Suppressor macrophage treated with lipopolysaccharide for 4 hours (primary cell): Measurements from ENCODE around the gene SERPINA3.
"Not testable (repeated sequence)": the region's sequence is repeated elsewhere in the genome, so short reads cannot be mapped to it uniquely, and the experiment has no call there.

Experiments used
- DNase-seq: peaks from one replicate; pipeline ENCODE4 v3.0.0-alpha.2; 2020

SERPINA3 gene

DNA sequence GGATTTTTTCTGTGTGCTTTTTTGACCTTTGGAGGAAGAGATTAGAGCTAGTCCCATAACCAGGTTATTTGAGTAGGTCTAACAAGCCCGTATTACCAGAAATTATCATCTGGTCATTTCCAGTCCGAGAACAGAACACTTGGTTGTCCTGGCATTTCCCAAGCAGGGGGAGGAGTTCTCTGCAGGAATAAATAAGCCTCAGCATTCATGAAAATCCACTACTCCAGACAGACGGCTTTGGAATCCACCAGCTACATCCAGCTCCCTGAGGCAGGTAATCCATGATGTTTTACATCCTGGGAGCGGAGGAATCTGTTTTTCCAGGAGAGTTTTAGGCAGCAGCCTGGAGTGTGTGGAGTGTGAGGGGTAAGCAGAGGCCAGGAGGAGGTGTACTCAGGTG, at the start of gene SERPINA3:
Gene SERPINA3 (plus strand): TSS at position 218 of the 400 bp plus-strand sequence. CDS start 2,051 bp downstream, outside the sequence.
- DNase-seq = no peak

DNA sequence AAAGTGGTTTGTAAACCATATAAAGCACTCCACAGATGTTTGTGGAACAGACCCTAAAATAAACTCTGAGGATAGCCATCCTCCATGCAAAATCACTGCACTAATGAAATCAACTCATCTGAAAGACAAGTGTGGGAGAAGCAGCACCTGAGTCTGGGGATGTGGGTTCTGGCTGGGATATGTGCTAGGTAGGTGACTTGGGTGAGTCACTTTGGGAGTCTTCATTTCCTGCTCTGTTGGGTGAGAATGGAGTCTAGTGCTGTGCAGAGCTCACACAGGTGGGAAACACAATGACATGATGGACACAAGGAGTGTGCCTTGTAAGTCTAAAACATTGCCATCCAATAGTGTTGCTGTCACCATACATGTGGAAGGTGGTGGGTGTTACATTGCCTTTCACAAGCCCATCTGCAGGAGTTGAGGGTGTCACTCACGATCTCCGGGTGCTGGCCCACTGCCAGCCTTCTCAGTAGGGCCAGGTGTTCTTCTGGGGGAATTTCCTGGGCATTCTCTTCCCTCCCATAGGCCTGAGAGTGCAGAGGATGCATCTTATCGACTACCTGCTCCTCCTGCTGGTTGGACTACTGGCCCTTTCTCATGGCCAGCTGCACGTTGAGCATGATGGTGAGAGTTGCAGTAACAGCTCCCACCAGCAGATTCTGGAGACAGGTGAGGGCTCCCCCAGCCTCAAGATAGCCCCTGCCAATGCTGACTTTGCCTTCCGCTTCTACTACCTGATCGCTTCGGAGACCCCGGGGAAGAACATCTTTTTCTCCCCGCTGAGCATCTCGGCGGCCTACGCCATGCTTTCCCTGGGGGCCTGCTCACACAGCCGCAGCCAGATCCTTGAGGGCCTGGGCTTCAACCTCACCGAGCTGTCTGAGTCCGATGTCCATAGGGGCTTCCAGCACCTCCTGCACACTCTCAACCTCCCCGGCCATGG, 49.0 kb upstream of the SERPINA3 start:
- DNase-seq = no peak

DNA sequence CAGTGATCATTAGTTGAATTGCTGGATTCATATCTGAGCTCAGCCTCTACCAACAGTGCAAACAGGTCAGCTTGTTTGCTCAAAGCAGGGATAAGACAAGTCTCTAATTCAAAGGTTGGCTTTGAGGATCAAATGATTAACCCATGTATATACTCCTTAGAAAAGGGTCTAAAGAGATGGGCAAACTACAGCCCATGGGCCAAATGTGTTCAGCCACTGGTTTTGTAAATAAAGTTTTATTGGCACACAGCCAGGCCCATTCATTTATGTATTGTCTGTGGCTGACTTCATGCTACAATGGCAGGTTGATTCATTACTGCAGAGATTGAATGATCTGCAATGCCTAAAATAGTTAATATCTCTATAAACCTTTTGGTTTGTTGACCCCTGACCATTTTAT, 47.8 kb upstream of the SERPINA3 start:
- DNase-seq = no peak

DNA sequence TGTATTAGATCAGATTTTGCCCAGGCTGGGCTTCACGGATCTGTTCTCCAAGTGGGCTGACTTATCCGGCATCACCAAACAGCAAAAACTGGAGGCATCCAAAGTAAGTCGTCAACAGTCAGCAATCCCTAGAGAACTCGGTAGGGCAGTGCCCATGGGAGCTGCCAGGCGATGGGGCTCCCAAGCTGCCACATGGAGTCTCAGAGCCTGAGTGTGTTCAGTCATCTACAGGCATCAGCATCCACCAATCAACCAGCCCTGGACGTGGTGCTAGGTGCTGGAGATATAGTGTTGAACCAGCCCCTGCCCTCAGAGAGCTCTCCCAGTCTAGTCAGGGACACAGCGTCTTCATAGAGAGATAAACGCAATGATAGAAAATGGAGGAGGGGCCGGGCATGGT, 44.0 kb upstream of the SERPINA3 start:
- no peak for DNase-seq

DNA sequence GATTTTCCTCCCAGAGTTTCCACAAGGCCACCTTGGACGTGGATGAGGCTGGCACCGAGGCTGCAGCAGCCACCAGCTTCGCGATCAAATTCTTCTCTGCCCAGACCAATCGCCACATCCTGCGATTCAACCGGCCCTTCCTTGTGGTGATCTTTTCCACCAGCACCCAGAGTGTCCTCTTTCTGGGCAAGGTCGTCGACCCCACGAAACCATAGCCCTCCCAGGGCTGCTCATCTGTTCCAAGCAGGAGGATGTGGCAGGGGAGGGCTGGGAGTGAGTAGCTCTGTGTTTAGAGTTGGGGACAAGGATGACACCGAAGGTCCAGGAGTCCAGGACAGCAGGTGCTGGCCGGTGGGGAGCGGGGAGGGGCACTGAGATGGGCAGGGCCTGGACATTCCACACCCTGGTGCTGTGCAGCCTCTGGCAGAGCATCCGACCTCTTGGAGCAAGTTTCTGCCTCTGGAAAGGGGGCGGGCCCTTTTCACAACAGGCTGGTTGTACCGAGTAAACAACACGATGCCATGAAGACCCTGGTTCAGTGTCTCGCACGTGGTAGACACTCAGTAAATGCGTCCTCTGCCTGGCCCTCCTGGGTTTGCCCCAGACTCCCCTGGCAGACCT, 42.7 kb upstream of the SERPINA3 start:
- DNase-seq = no peak

DNA sequence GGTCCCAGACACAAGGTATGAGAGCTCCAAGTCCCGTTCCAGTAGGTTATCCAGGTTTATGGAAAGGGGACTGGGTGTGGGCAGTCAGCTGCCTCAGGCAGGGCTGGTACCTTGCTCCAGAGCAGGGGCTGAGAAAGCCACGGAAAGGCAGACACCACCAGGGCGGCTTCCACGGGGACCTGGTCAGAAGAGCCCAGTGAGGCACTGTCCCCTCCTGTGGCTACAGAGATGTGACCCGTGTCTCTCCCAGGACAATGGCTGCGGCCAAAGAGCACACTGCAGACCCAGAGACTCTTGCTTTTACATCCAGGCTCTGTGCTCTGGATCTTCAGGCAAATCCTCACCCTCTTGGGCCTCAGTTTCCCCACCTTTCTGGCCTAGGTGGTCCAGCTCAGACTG, 42.2 kb upstream of the SERPINA3 start:
- no peak for DNase-seq

DNA sequence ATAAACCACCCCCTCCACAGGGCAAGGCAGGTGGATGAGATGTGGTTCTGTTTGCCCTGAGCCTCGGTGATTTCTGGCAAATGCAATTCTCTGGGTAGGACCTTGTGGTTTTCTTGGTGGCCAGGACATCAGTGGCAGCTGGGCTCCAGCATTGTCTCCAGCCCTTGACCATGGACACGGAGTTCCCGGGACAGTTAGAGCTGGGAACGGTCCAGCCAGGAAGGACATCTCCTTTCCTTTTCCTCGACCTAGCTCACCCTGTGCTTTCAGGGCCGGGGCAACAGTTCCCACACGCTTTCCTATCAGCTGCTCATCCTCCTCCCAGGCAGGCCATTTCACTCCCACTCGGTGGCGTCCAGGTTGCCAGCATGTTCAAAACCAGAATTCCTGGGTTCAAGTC, 41.8 kb upstream of the SERPINA3 start:
- DNase-seq = no peak

DNA sequence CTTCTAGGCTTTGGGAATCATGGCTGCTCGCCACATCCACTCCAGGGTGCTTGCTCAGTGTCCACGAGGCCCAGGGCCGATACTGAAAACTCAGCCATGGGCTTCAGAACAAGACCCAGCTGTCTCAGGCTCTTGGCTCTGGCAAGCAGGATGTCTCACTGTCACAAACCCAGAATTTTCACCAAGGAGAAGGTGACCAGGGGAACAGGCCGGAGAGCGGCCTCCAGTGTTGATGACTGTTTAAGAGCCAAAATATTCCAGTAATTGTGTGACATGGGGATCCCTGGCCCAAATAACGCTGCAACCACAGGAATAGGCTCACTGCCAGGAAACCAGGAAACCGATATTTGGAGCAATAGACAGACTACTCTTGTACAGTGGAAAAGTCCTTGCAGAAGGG, 40.8 kb upstream of the SERPINA3 start:
- DNase-seq = no peak

DNA sequence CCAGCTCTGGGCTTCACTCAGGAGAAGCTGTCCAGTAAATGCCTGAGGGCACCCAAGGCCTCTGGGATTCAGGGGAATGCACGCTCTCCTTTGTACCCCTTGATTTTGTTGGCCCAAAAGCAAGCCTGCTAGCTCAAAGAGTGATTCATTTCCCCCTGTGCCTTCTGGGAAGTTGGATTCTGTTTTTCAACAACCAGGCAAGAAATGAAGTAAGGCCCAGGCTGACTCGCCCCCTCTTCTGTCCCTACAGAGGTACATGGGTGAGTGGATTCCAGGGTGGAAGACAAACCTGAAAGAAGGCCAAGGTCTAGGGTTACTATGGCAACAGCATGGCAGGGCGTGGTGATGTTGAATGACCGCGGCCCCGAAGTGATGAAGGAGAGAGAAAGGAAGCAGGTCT, 40.2 kb upstream of the SERPINA3 start:
- no peak for DNase-seq

DNA sequence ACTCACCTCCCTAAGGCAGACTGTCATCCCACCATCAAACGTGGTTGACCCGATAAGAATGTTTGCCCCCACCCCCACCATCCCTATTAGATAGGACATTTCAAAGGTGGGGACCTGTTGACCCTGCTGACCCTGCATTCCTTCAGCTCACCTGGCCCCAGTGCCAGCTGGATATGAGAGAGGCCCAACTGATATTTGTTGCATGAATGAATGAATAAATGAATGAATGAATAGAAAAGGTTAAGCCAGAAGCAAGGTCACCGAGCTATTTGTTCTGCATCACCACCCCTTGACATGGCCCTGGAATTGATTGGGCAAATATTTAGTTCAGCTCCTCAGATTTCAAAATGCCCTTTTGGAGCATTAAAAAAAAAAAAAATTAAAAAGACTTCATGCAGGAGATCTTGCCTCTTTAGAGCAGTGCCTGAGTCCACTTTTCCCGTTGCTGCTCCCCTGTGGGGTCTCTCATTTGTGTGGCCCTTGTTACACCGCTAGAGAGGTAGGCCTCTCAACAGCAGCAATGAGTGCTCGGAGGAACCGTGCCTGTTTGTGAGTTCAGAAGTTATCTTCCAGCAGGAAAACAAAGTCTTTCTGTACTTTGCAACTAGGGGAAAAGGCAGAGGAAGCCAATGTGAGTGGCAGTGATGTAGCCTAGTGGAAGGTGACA, 39.4 kb upstream of the SERPINA3 start:
- DNase-seq = no peak

DNA sequence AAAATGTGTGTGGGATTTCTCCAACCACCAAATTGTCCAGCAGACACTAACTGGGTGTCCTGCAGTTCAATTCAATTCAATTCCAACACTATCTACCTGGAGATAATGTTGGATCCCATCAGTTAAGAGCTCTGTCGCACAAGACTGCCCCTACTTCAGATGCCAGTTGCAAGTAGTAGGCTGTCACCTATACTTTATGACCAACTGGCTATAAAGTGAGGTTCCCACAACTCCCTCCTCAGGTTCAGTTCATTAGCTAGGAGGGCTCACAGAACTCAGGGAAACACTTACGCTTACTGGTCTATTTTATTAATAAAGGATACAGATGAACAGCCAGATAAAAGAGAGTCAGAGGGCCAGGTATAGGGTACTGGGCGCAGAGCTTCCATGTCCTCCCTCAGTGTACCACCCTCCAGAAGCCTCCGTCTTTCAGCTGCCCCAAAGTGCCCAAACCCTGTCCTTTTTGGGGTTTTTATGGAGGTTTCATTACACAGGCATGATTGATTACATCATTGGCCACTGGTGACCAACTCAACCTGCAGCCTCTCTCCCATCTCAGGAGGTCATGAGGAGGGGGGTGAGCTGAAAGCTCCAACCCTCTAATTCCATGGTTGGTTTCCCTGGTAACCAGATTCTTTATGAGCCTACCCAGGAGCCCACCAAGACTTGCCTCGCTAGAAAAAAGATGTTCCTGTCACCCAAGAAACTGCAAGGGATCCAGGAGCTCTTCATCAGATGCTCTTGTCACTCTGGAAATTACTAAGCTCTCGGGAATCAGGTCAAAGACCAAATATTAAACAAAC, 38.5 kb upstream of the SERPINA3 start:
- DNase-seq = no peak

DNA sequence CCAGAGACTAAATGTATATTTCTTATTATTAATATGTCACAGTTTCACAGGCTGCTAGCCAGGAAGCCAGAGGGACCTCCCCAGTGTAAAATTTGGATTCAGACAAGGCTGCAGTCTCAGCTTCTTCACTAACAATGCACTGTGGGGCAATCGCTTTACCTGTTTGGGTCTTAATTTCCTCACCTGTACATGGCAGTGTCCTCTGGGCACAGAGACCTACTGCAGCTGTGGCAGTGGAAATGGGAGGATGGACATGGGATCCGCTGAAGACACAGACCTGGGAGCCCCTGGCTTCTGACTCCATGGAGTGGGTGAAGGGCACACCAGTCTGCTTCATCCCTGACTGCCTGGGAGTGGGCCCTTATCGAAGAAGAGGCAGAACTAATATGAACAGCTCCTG, 37.9 kb upstream of the SERPINA3 start:
- DNase-seq = no peak

DNA sequence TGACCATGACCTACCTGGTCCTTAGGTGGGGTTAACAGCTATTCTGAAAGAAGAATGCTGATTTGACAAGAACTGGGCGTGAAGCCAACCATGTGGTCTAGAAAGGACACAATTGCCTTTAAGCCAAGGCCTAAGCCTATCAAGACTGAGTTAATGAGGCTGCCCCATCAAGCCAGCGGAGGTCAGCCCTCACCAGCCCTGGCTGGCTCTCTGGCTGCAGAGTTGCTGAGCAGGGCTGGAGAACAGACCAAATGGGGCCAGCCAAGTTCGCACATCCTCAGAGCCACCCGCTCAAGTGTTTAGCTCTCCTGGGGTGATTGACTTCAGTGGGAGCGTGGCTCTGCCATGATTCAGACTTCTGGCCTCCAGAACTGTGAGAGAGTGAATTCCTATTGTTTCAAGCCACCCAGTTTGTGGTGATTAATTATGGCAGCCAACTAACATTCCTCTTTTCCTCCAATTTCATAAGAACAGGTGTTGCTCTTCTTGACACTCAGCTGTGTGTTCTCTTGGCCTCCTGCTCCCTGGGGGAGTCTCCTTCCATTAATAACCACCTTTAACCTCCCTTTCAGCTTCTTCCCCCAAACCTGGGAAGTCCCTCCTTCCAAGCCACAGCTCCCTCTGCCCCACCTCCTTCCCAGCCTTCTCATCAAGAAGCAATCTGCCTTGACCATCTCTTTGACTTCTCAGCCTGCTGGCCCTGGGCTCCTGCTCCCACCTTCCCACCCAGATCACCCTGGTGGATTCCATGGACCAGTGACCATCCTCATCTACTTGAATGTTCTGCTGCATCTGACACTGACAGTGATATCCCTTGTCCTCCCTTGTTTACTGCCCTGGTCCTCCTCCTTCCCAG, 36.2 kb upstream of the SERPINA3 start:
- no peak for DNase-seq

DNA sequence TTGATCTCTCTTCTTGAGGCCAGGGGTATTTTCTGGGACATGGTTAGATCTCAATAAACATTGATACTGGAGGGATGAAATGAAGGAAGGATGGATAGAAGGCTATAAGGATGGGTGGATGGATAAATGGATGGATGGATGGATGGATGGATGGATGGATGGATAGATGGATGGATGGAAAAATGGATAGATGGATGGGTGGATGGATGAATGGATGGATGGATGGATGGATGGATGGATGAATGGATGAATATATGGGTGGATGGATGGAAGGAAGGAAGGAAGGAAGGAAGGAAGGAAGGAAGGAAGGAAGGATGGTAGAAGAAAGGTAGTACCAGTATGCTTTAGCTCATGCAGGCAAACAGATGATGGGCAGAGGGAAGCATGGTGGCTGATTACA, 34.7 kb upstream of the SERPINA3 start:
- not testable (repeated sequence) for DNase-seq

DNA sequence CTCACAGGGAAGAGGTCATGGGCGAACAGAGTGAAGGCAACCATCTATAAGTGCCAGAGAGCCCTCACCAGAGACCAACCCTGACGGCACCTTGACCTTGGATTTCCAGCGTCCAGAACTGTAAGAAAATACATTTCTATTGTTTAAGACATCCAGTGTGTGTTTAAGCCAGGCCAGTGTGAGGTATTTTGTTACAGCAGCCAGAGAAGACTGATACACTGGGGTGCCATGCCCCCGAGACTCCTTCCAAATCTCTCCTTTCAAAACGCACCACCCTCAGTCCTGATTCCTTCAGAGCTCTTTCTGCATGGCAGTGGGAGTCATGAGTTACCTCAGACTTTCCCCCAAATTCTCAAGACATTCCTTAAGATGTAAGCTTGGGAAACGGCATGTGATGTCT, 33.5 kb upstream of the SERPINA3 start:
- no peak for DNase-seq

DNA sequence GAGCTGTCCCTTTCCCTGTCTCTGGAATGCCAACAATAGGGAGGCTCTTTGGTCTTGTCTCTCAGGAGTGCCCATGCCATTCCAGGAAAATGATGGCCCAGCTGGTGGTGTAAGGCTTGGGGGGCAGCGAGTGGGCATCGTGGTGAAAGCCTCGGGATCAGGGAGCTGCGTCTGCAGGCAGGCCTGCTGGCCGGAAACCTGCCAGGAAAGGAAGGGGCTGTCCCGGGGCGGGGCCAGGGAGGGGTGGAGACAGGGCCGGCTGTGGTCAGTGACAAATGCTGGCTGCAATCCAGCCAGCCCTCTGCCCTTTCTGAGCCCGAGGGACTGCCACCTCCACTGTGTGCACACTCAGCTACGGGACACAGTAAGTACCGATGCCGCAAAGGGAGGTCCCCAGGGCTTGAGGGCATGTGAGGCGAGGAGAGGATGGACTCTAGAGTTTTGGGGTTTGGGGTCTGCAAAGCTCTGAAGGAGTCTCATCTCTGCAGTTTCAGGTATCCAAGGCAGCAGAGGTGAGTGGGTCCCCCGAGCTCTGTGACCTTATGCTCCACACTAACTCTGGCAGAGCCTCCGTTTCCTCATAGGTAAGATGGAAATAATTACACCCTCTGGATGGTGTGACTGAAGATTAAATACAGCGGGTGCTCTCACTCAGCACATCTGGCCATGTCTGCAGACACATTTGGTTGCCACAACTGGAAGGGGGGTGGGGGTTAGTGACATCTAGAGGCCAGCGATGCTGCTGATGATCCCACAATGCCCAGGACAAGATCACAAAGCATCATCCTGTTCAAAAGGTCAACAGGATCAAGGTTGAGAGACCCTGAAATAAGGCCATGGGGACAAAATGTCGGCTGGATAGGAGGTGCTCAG, 30.8 kb upstream of the SERPINA3 start, which contains the start of gene SERPINA5:
Gene SERPINA5 (plus strand): TSS at position 300 of the 873 bp plus-strand sequence. CDS start 5,937 bp downstream, outside the sequence.
- no peak for DNase-seq

DNA sequence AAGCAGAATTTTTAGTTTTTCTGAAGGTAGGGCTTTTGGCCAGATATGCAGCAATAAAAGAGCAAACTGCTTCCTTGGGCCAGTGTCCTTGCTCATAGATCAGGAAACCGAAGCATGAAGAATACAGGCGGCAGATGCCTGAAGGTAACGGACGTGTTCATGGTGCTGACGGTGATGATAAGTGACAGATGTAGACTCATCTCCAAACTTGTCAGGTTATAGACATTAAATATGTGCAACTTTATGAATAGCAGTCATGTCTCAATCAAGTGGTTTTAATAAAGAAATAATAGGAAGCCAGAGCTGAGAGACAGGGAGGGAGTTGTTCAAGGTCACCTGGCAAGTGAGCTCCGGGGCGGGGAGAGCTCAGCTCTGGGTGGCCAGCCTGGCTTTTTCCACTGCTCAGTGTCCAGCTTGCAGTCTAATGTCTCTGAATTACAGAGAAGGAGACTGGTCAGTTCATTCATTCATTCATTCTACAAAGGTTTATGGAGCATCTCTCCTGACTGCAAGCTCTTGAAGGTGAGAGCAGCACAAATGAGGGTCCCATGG, 29.9 kb upstream of the SERPINA3 start:
- no peak for DNase-seq

DNA sequence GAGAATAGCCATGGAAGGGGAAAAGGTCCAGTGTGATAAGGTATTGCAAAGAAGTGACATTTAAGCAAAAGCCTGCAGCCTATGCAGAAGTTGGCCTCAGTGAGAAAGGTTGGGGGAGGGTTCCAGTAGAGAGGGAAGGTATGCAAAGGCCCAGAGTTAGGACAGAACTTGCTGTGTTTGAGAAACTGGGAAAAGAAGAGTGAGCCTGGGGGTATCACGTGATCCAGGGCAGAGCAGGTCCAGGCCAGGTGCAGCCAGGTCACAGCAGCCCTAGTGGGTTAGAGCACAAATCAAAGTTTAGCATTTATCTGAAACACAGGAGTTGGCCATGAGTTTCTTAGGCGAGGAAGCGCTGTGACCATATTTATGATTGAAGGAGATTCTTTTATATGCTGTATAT, 29.3 kb upstream of the SERPINA3 start:
- no peak for DNase-seq

DNA sequence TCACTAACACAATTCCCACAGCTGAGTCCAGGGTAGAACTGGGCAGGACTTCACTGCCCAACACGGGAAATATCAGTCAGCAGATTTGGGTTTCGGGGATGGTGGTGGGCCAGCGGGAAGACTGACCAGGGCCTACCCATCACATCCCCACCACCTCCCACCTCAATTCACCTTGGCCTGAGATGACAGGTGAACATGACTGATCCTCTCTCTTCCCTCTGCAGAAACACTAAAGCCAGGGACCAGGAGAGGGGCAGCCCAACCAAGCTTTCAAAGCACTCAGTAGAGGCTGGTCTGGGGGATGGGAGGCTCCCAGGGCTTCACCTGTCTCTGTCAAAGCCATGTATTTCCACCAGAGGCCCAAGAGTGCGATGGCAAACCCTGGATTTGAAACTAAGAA, 28.6 kb upstream of the SERPINA3 start:
- no peak for DNase-seq

DNA sequence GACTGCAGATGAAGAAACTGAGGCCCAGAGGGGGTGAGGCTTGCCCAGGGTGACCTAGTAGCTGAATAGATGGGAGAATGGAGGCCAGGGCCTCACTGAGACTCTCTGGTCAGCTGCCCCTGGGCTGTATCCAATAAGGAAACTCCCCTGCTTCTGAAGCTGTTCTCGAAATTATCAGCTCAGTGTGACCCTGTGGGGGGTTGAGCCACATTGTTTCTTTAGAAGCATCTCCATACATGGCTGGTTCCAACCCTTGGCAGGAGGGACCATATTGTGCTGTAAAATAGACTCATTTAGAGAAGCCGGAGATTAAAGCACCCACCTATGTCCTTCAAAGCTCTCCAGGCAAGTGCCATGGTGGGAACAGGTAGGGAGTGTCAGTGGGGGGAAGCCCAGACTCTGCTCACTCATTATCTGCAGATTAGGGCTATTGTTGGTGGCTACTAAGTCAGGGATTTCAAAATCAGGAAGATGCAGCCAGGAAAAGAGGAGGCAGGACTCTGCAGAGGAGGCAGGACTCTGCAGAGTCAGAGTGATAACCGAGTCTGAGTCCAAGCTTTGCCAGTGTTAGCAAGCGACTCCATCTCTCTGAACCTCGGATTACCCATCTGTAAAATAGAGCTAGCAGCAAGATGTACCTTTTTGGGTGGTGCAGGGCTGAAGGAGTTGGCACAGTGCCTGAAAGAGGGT, 27.5 kb upstream of the SERPINA3 start:
- DNase-seq = no peak
